MG63 (cell line): ENCODE results near the gene TANC1. TPM values are rescaled to one million over a fixed set of nuclear protein-coding genes. Genes with fewer than 3 reads are reported as not detected.
A peak's percentile ranks its signal among the peaks of the same experiment; 100 is the strongest.
"Not testable (repeated sequence)": the region's sequence is repeated elsewhere in the genome, so short reads cannot be mapped to it uniquely, and the experiment has no call there.

ENCODE experiments used
- DNase-seq: peaks from one replicate; pipeline ENCODE4 v3.0.0-alpha.2; 2020
- H3K27me3 ChIP-seq: fragments of 250-450 bp; sonication (Bioruptor Pico); 2 replicates; pipeline ENCODE4 v1.5.1; 2020; ENCODE audit warnings: mild to moderate bottlenecking, moderate library complexity
- H3K36me3 ChIP-seq: fragments of 250-450 bp; sonication (Bioruptor Pico); 2 replicates; pipeline ENCODE4 v1.5.1; 2020; ENCODE audit warnings: mild to moderate bottlenecking, moderate library complexity
- H3K4me3 ChIP-seq: fragments of 250-450 bp; sonication (Bioruptor Pico); 2 replicates; pipeline ENCODE4 v1.5.1; 2020; ENCODE audit warnings: mild to moderate bottlenecking, moderate library complexity
- H3K9me3 ChIP-seq: fragments of 250-450 bp; sonication (Bioruptor Pico); 2 replicates; pipeline ENCODE4 v1.5.1; 2020; ENCODE audit warnings: mild to moderate bottlenecking, moderate library complexity
- total RNA-seq: library from RNA; depleted of rRNA; stranded (reverse); fragments of >200 nt; shearing (Covaris generic); gene quantifications from 2 replicates; pipeline ENCODE4 v1.2.3, GENCODE V29; 2014; ENCODE audit warnings: low replicate concordance

The TANC1 gene
- total RNA-seq, 1 experiment from 2014 or later, result 8.8 TPM

DNA sequence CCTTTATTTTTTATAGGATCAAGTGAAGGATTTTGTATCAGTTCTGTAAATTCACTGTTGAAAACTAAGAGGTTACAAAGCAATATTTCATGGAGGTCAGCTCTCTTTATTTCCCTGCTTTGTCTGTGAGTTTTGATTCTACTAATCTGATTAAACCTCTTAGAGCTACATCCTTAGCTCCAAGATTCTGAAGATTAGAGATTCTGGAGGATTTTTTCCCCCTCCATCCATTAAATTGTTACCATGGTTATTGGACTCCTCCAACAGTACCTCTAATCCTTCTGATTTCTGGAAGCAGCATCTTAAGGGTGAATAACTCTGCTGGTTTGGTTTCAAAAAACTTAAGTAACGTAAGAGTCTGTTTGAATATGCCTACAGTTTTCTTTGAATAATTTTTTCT lies 110.0 kb downstream of the TANC1 start:
- Histone ChIP-seq H3K4me3 (no peak overlapping the region), H3K27me3 (no peaks in the 10 kb centered on the region), H3K36me3 (no peaks in the 10 kb centered on the region), H3K9me3 (no peaks in the 10 kb centered on the region)
- no peak for DNase-seq

DNA sequence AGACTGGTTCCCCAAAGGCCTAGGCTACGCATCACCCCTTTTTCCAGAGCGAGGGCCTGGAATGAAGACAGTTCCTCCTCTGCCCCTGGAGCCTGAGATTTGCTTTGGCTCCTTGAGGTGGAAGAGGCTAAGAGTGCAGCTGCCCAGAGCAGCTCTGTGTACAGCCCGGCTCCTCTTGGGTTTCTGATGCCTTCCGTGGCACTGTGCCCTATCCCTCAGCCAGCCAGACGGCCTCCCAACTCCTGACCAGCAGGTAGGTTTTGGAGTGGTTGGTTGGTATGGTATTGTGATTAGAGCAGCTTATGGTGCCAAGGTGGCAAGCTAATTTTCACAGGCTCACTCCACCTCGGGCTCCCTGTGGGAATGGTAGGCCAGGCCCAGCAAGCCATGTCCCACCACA lies 112.2 kb downstream of the TANC1 start:
- H3K4me3 ChIP-seq, result no peak overlapping the region
- no peaks in the 10 kb centered on the region for H3K27me3 ChIP-seq
- H3K36me3 ChIP-seq, result no peaks in the 10 kb centered on the region
- H3K9me3 ChIP-seq, result no peaks in the 10 kb centered on the region
- DNase-seq, result no peak

DNA sequence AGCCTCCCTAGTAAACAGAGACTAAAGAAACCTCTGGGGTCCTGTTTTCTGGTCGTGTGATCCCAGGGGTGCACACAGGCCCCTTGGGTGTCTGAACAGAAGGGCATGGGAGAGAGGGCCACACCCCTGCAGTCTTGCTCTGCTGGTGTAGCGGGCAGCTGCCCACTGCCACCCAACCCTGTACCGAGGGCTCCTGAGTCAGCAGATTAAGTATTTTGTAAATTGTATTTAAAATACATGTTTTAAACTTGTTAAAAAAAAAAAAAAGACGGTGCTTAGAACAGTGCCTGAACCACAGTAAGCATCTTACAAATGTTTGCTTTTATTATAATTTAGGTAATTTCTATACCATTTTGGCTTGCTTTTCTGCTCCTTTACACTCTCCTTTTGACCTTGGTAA lies 113.7 kb downstream of the TANC1 start:
- no peaks in the 10 kb centered on the region for H3K27me3 ChIP-seq
- H3K4me3 ChIP-seq, result no peak overlapping the region
- H3K9me3 ChIP-seq, result no peaks in the 10 kb centered on the region
- H3K36me3 ChIP-seq, result no peaks in the 10 kb centered on the region
- no peak for DNase-seq

DNA sequence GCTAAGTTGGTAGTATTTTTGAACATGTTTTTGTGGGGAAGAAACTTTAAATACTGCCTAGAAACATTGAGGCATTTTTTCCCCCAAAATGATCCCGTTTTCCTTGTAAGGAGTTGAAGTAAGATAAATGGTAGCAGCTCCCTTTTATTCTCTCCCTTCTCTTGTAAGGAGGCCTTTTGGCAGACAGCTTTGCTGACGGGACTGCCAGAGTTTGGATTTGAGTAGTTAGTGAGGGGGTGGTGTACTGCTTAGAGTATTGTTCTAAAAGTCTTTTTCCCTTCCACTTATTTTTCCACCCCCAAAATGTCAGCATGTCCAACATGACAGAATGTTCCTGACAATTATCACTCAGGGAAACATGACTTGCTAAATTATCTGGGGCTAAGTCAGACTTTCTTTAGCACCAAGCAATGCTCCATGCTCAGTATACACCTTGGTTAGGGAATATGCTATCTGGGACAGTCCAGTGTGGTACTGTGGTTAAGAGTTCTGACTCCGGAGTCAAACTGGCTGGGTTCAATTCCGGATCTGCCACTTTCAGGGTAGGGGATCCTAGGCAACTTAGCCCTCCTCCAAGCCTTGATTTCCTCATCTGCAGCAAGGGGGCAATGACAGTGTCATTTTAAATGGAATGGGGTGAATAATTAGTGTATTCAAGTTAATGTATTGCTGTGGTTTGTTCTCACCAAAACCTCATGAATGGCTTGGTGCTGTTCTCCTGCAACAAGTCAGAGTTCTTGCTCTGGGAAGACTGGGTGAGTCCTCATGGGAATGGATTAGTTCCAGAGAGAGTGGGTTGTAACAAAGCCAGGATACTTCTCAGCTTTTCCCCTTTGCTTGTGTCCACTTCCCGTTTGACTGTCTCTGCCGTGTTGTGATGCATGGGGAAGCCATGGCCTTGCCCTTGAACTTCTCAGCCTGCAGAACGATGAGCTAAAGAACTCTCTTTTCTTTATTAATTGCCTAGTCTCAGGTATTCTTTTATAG lies 116.2 kb downstream of the TANC1 start:
- no peak overlapping the region for H3K4me3 ChIP-seq
- no peaks in the 10 kb centered on the region for H3K27me3 ChIP-seq
- DNase-seq, result no peak
- no peaks in the 10 kb centered on the region for H3K9me3 ChIP-seq
- H3K36me3 ChIP-seq, result no peaks in the 10 kb centered on the region

DNA sequence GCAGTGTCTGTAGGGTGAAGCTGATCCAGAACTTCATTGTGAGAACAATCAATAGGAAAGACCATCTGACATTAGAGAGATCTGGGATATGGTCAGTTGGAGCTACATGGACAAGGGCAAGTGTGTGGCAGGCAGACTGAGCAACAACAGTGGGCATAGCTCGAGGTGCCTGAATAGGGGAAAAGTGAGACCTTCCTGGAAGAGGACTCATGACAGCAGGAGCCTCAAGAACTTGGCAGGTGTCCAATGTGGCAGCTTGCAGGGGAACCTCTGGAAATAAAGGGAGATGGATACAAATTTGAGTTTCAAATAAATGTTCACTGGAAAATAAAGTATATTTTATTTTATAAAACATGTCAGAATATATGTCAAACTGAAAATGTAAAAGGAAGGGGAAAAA lies 117.9 kb downstream of the TANC1 start:
- Histone ChIP-seq H3K27me3 (no peaks in the 10 kb centered on the region), H3K36me3 (no peaks in the 10 kb centered on the region), H3K9me3 (no peaks in the 10 kb centered on the region), H3K4me3 (no peak overlapping the region)
- DNase-seq, result no peak

DNA sequence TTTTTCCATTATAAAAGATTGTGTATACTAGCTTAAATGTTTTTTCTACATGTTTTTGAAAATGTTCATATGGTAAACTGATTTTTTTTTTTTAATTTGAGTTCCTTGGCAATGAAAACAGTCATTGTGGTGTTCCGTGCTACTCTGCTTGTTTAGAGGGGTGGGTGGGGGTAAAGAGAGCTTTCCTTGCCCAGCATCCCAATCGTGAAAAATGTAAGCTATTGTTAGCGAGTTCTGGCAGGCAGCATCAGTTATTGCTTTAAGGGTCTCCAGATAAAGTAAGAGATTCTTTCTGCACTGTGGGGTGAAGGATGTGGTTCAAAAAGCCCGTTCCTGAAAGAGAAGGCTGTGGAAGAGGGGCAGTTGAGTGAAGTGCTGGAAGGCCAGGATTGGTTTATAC lies 118.4 kb downstream of the TANC1 start:
- no peaks in the 10 kb centered on the region for H3K9me3 ChIP-seq
- no peaks in the 10 kb centered on the region for H3K27me3 ChIP-seq
- no peak for DNase-seq
- H3K4me3 ChIP-seq, result no peak overlapping the region
- H3K36me3 ChIP-seq, result no peaks in the 10 kb centered on the region

DNA sequence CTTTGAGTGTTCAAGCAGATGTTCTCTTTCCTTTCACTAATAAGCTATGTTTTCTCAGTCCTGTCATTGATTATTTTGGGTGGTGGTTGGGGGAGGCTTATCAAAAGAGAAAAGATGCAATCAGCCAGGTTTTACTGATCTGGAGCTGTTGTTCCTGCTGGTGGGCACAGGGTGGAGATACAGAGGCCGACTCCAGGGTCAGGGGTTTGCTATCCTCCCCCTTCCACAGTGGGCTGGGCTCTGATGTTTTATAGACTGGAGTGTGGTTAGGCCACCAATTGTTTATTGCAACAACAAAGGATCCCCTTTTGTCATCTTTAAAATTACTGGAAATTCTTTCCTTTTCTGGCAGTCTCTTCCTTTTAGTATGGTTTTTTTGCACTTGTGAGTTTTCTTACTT lies 120.5 kb downstream of the TANC1 start:
- no peak for DNase-seq
- Histone ChIP-seq H3K27me3 (no peaks in the 10 kb centered on the region), H3K4me3 (no peak overlapping the region), H3K9me3 (no peaks in the 10 kb centered on the region), H3K36me3 (no peaks in the 10 kb centered on the region)

DNA sequence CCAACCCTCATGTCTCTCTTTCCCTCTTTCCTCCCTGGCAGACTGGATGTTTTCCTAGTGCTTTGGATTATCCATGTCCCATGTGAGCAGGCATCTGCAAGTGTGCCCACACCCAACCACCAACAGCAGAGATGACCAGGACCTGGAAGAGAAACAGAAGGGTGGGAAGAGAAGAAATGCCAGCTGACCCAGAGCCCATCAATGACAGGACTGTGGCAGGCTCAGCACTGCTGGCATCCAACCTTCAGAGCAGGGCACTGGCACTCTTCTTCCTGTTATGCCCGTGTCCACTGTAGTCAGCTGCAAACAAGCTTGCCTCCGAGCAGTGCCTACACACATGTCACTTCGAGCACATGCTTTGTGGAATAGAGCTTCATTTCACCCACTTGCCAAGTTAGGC lies 121.1 kb downstream of the TANC1 start:
- peak; percentile 56 for DNase-seq
- no peak overlapping the region for H3K4me3 ChIP-seq
- H3K36me3 ChIP-seq, result no peaks in the 10 kb centered on the region
- H3K27me3 ChIP-seq, result no peaks in the 10 kb centered on the region
- H3K9me3 ChIP-seq, result no peaks in the 10 kb centered on the region

DNA sequence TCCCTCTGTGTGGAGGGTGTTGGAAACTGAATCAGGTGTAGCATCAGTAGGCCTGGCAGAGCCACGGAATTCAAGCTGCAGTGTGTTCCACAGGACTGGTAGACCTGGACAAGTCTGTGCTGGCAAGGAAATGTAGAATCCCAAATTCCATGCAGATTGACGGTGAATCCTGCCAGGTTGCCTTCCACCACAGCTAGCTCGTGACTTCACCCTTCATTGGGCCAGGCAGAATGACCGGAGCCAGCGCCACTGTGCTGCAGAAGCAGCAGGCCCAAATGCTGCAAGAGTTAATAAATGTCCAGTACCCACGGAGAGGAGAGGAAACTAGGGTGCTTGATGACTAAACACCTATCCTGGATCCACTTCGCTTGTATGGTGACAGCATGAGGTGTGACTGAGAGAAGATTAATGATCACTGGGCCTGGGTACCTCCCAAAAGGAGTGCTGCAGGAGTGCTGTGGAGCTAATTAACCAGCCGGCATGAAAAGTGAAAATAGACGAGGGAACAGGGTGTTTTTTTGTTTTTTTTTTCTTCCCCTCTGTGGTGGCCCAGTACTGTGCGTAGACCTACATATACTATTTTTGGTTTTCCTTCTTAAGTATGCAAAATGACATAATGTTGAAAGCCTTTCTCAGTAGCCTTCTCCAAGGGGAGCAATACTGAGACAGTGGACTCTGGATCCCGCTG lies 122.2 kb downstream of the TANC1 start:
- Histone ChIP-seq H3K4me3 (no peak overlapping the region), H3K27me3 (no peaks in the 10 kb centered on the region), H3K36me3 (no peaks in the 10 kb centered on the region), H3K9me3 (no peaks in the 10 kb centered on the region; the same call in 1 of the 2 replicates)
- no peak for DNase-seq

DNA sequence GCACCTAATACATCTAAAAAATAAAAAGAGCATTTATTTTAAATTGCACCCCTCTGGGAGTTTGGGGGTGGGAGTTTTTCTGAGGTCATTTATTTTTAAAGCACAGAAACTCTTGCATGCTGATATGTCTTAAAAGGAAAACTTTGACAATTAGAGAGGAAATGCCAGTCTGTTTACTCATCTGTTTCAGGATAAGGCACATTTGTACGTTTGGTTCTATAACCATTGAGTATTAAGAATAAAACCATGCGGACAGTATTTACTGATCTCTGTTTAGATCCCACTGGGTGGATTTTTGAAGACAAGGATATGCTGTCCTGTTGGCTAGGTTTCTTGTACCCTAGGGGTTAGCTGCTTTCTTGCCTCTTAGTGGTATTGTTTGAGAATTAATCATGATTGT lies 122.9 kb downstream of the TANC1 start:
- Histone ChIP-seq H3K27me3 (no peaks in the 10 kb centered on the region), H3K36me3 (no peaks in the 10 kb centered on the region; the same call in 1 of the 2 replicates), H3K4me3 (no peak overlapping the region), H3K9me3 (peaks cover 7% of the 10 kb centered on the region; the same call in 1 of the 2 replicates)
- DNase-seq, result no peak

DNA sequence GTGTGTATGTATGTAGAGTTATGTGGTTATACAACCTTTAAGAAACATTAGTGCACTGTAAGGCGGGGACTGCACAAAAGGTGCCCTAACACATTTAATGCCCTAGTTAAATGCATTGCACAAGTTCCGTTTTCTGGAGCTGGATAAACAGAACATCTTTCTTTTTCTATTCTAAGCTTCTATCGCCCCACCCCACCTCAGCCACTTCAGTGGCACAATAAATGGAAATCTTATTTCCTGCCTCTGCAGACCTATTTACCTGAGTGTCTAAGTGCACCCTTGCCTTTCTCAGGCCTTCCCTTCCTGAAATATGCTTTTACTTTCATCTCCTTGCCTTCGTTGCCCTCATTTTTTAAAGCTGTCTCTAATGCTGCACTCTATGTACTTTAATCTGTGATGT lies 123.5 kb downstream of the TANC1 start:
- H3K4me3 ChIP-seq, result no peak overlapping the region
- no peaks in the 10 kb centered on the region for H3K27me3 ChIP-seq
- no peaks in the 10 kb centered on the region; the same call in 1 of the 2 replicates for H3K36me3 ChIP-seq
- DNase-seq, result no peak
- peaks cover 9% of the 10 kb centered on the region; the same call in 1 of the 2 replicates for H3K9me3 ChIP-seq

DNA sequence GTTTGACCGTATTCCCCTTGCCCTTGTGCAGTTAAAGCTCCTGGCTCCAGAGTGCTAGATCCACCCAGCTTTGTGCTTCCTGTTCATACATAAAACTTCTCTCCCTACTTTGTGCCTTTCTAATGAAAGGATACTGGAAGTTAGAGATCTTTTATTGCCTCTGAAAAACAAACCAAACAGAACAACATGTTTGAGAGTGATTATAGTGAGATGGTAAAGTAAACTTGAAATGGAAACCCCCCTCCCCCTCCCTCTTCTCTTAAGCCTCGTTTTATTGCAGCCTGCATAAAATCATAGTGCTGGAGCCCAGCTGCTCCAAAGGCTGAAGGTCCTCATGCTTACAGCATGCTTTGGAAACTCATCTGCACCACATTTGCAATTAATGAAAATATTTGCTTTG lies 125.1 kb downstream of the TANC1 start:
- Histone ChIP-seq H3K36me3 (no peaks in the 10 kb centered on the region; the same call in 1 of the 2 replicates), H3K9me3 (peaks cover 9% of the 10 kb centered on the region; the same call in 1 of the 2 replicates), H3K27me3 (no peaks in the 10 kb centered on the region), H3K4me3 (no peak overlapping the region)
- no peak for DNase-seq

DNA sequence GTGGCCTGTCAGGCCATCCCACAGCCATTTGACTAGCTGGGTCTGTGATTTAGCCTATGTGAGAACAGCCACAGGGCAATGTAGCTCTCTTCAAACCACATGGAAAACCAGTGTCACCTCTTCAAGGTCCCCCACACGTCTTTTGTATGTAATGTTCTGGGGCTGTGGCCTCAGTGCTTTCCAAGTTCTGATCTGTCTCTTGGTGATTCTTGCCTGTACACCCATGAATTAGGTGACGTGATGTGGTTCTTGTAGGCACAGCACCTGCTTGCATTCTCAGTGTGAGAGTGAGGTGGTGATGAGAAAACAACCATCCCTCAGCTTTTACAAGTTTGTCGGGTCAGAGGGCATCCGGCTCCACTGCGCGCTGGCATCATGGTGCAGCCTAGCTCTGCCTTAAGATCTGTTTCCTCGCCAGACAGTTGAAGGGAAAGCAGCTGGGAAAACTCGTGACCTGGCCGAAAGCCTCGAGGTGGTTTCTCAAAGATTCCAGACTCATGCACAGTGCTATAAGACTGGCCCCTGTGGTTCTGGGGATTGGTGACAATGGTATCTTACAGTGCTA lies 125.8 kb downstream of the TANC1 start:
- H3K4me3 ChIP-seq, result no peak overlapping the region
- peaks cover 9% of the 10 kb centered on the region; the same call in 1 of the 2 replicates for H3K9me3 ChIP-seq
- no peaks in the 10 kb centered on the region; the same call in 1 of the 2 replicates for H3K36me3 ChIP-seq
- peak; percentile 89 for DNase-seq
- H3K27me3 ChIP-seq, result no peaks in the 10 kb centered on the region

DNA sequence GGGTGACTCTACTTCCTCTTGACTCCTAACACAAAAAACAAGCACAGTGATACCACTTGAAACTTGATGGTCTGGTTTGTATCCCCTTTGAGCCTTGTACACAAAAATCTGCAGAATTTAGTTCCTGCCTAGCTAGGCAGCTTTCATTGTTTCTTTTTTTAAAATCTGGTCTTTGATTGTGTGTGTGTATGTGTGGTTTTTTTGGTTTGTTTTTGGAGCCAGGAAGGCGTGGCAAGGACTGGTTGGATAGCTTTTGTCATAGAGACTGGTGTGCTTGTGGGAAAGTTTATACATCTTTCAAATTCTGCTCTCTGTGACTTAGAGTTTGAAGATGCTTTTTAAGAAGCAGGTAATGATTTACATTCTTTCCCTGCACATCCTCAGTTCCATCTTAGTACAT lies 127.4 kb downstream of the TANC1 start:
- Histone ChIP-seq H3K4me3 (no peak overlapping the region), H3K36me3 (no peaks in the 10 kb centered on the region; the same call in 1 of the 2 replicates), H3K9me3 (peaks cover 9% of the 10 kb centered on the region; the same call in 1 of the 2 replicates), H3K27me3 (no peaks in the 10 kb centered on the region)
- DNase-seq, result no peak

DNA sequence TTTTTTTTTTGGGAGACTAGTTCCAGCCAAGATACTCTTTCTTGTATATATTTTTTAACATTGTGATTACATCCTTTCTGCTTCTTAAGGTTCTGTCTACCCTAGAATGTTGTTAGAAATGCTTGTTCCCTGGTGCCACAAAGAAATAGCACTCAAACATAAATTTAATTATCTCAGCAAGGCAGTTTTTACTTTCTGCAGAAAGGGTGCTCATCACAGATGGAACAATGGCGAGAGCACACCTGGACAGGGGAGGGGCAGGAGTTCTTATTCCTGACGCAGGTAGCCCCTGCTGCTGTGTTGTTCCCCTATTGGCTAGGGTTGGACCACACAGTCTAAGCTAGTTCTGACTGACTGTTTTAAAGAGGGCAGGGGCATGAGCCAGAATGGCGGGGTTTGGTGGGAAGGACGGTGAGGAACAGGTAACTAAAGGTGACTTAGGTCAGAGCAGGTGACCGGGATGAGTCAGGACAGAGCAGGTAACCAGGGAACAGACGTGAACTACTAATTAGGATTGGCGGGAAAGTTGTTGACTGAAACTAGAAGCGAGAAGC lies 127.9 kb downstream of the TANC1 start:
- H3K36me3 ChIP-seq, H3K27me3 ChIP-seq, H3K4me3 ChIP-seq, DNase-seq, H3K9me3 ChIP-seq: not testable (repeated sequence)

DNA sequence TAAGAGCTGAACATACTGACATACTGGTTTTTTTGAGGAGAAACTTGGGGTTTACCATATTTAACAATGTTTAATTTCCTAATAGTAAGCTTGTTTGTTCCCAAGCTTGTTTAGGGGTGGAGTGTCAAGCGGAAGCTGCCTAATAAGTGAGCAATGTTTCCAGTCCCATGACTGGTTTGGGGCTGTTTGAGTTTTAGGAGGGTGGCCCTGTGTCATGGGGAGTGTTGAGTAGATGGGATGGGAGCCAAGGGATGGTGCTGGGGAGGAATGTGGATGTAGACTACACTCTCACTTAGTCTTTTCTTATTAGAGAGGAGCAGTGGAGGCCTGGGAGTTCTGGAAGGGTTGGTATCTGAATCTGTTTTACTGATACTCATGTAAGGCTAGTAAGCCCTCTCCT lies 128.5 kb downstream of the TANC1 start:
- H3K27me3 ChIP-seq, result no peaks in the 10 kb centered on the region
- no peaks in the 10 kb centered on the region; the same call in 1 of the 2 replicates for H3K36me3 ChIP-seq
- peaks cover 9% of the 10 kb centered on the region; the same call in 1 of the 2 replicates for H3K9me3 ChIP-seq
- H3K4me3 ChIP-seq, result no peak overlapping the region
- no peak for DNase-seq

DNA sequence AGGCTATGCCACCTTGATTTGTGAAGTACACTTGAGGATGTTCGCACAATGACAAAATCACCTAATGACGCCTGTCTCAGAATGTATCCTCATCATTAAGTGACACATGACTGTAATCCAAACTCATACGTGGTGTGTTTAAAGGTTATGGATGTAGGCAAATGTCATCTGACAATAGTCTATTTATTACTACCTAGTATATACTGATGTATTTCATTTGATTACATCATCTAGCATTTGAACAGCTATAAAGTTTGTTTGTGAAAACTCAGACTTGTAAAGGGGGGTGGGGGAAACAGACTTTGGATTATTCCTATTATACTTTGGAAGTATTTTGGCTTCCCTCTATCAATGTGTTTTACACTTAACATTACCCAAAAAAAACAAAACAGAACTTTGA lies 129.9 kb downstream of the TANC1 start:
- Histone ChIP-seq H3K9me3 (peaks cover 9% of the 10 kb centered on the region; the same call in 1 of the 2 replicates), H3K4me3 (no peak overlapping the region), H3K36me3 (no peaks in the 10 kb centered on the region; the same call in 1 of the 2 replicates), H3K27me3 (no peaks in the 10 kb centered on the region)
- DNase-seq, result no peak
